Thoracic aorta (tissue), 2 donors: ENCODE measurements around the gene SCN5A. TPM values are rescaled to one million over a fixed set of nuclear protein-coding genes. Genes with fewer than 3 reads are reported as not detected.

ENCODE experiments used
- ATAC-seq: fragments of 150-250 bp; one replicate; pipeline ENCODE4 v1.8.0; 2017; ENCODE audit warnings: low read depth; ENCODE audit not compliant: insufficient number of reproducible peaks, low FRiP score
- DNase-seq: peaks from one replicate; pipeline ENCODE4 v3.0.0-alpha.2; 2020; ENCODE audit warnings: low spot score
- H3K27ac ChIP-seq, 2 donors: fragments of 200-600 bp; sonication (generic); 1 replicate in 1 of 2; 2 replicates in 1 of 2; pipeline ENCODE4 v1.5.1; 2016; ENCODE audit warnings: mild to moderate bottlenecking in 2 of 2, moderate library complexity in 2 of 2
- H3K27me3 ChIP-seq: fragments of 200-600 bp; sonication (generic); replicated peaks from 2 replicates; pipeline ENCODE4 v1.6.0; 2016; ENCODE audit warnings: mild to moderate bottlenecking; ENCODE audit not compliant: insufficient read depth
- H3K36me3 ChIP-seq: fragments of 200-600 bp; sonication (generic); one replicate; pipeline ENCODE4 v1.5.1; 2016
- H3K4me1 ChIP-seq, 2 donors: fragments of 200-600 bp; sonication (generic); 1 replicate in 1 of 2; 2 replicates in 1 of 2; pipeline versions ENCODE4 v1.5.1 to v1.6.0; 2016; ENCODE audit warnings: low read depth in 2 of 2, mild to moderate bottlenecking in 1 of 2; ENCODE audit not compliant: control insufficient read depth in 1 of 2
- H3K4me3 ChIP-seq: fragments of 200-600 bp; sonication (generic); 2 replicates; pipeline ENCODE4 v1.5.1; 2016; ENCODE audit warnings: mild to moderate bottlenecking
- H3K9me3 ChIP-seq: fragments of 200-600 bp; sonication (generic); 2 replicates; pipeline ENCODE4 v1.5.1; 2016
- total RNA-seq, 2 donors: library from RNA; depleted of rRNA; stranded (reverse); fragments of >200 nt; gene quantifications; one replicate each; pipeline versions ENCODE4 v1.1.0 to v1.2.3, GENCODE V29; 2016
- TF ChIP-seq, protein P1 (sequence below): fragments of 200-600 bp; sonication (generic); IDR thresholded peaks from one replicate; pipeline ENCODE4 v1.5.1; 2019; ENCODE audit warnings: antibody characterized with exemption

SCN5A gene
- total RNA-seq, 2 donors from 2014 or later = 5.4 to 14.4 TPM

DNA sequence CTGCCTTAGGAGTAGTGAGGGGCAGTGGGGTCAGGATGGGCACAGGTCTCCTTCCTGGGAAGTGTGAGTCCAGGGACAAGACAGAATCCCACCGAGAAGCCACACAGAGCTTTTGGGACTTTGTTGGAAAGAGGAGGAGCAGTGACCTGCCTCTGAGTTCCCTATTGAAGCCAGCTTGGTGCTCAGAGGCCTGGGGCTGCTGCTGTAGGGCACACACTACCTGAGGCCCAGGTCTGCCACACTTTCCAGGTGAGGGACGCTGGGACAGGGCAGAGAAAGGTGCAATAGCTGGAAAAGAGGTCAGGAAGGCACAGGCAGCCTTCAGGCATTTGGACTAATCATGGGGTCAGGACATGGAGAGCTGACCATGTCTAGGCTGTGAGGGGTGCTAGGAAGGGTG is 67.7 kb downstream of the SCN5A start:
- no peaks in the 10 kb centered on the region for H3K36me3 ChIP-seq
- no peaks in the 10 kb centered on the region for H3K9me3 ChIP-seq
- TF ChIP-seq, protein P1, sequence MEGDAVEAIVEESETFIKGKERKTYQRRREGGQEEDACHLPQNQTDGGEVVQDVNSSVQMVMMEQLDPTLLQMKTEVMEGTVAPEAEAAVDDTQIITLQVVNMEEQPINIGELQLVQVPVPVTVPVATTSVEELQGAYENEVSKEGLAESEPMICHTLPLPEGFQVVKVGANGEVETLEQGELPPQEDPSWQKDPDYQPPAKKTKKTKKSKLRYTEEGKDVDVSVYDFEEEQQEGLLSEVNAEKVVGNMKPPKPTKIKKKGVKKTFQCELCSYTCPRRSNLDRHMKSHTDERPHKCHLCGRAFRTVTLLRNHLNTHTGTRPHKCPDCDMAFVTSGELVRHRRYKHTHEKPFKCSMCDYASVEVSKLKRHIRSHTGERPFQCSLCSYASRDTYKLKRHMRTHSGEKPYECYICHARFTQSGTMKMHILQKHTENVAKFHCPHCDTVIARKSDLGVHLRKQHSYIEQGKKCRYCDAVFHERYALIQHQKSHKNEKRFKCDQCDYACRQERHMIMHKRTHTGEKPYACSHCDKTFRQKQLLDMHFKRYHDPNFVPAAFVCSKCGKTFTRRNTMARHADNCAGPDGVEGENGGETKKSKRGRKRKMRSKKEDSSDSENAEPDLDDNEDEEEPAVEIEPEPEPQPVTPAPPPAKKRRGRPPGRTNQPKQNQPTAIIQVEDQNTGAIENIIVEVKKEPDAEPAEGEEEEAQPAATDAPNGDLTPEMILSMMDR = no peak
- H3K27me3 ChIP-seq = no peaks in the 10 kb centered on the region
- no peak overlapping the region for H3K27ac ChIP-seq
- ATAC-seq (no peak), DNase-seq (no peak)
- H3K4me1 ChIP-seq = no peaks in the 10 kb centered on the region
- H3K4me3 ChIP-seq = no peak overlapping the region

GRCh38 chr3:38580450-38581382 is 68.8 kb downstream of the SCN5A start:
- DNase-seq = no peak
- no peaks in the 10 kb centered on the region for H3K4me1 ChIP-seq
- H3K27me3 ChIP-seq = no peaks in the 10 kb centered on the region
- ATAC-seq = no peak
- no peak overlapping the region for H3K4me3 ChIP-seq
- H3K9me3 ChIP-seq = no peaks in the 10 kb centered on the region
- no peak overlapping the region for H3K27ac ChIP-seq
- no peaks in the 10 kb centered on the region for H3K36me3 ChIP-seq
- TF ChIP-seq, protein P1 = no peak

GRCh38 chr3:38579551-38580449 is 69.7 kb downstream of the SCN5A start:
- TF ChIP-seq, protein P1 = no peak
- DNase-seq (no peak), ATAC-seq (no peak)
- Histone ChIP-seq H3K27me3 (no peaks in the 10 kb centered on the region), H3K9me3 (no peaks in the 10 kb centered on the region), H3K4me3 (no peak overlapping the region), H3K36me3 (no peaks in the 10 kb centered on the region), H3K27ac (no peak overlapping the region), H3K4me1 (no peaks in the 10 kb centered on the region)

- Histone ChIP-seq H3K4me3 (no peak overlapping the region), H3K4me1 (no peaks in the 10 kb centered on the region), H3K27ac (no peak overlapping the region), H3K9me3 (no peaks in the 10 kb centered on the region), H3K27me3 (no peaks in the 10 kb centered on the region), H3K36me3 (no peaks in the 10 kb centered on the region)
- DNase-seq = no peak
- TF ChIP-seq, protein P1 = no peak
- no peak for ATAC-seq
Measured at GRCh38 chr3:38579141-38579540, 70.3 kb downstream of the SCN5A start.

GRCh38 chr3:38578551-38578950 is 70.9 kb downstream of the SCN5A start:
- no peaks in the 10 kb centered on the region for H3K27me3 ChIP-seq
- H3K9me3 ChIP-seq = no peaks in the 10 kb centered on the region
- DNase-seq (no peak), ATAC-seq (no peak)
- TF ChIP-seq, protein P1 = no peak
- no peaks in the 10 kb centered on the region for H3K4me1 ChIP-seq
- H3K36me3 ChIP-seq = no peaks in the 10 kb centered on the region
- no peak overlapping the region for H3K27ac ChIP-seq
- H3K4me3 ChIP-seq = no peak overlapping the region
